ENCODE results near the gene KCNH4. TPM values are rescaled to one million over a fixed set of nuclear protein-coding genes. Genes with fewer than 3 reads are reported as not detected.

Gene KCNH4
- total RNA-seq, 1 experiment from 2014 or later, result 0.28 TPM

- Histone ChIP-seq H3K36me3 (ENCODE audit: insufficient read depth, low read length, poor library complexity, severe bottlenecking) (peaks cover 5% of the 10 kb centered on the region), H3K27ac (ENCODE audit: low read depth, low read length, poor library complexity, severe bottlenecking) (peak within 1 kb of the TSS; percentile 74), H3K9me3 (ENCODE audit: low read depth, low read length, poor library complexity, severe bottlenecking) (no peaks in the 10 kb centered on the region), H3K27me3 (replicated peaks; ENCODE audit: insufficient read depth, low read depth, low read length, poor library complexity) (no peaks in the 10 kb centered on the region), H3K4me1 (ENCODE audit: insufficient read depth, low read length, poor library complexity, severe bottlenecking) (no peaks in the 10 kb centered on the region), H3K4me3 (ENCODE audit: low read depth, low read length, poor library complexity, severe bottlenecking) (peak within 1 kb of the TSS; percentile 62)
- ChIA-PET CTCF (interaction anchor here (0.6 kb wide), 2 partner anchors 41 to 98 kb away, joined by 5 to 10 read pairs; no protein-coding TSS in a partner anchor), POLR2A (ENCODE audit: low non-redundant PET) (interaction anchor here (0.6 kb wide), 2 partner anchors 86 to 286 kb away, joined by 3 to 9 read pairs; no protein-coding TSS in a partner anchor)
- intact Hi-C loops (cut with micrococcal nuclease; ENCODE audit: unreplicated experiment), result no loop called here
- DNase-seq (ENCODE audit: low spot score), result peak; percentile 82
- TF ChIP-seq EZH2 (IDR thresholded peaks at IDR 0.05; ENCODE audit: borderline replicate concordance, low read depth, low read length, poor library complexity, severe bottlenecking), result no peak
- TF ChIP-seq CTCF (conservative IDR thresholded peaks at IDR 0.05; ENCODE audit: low read depth, low read length), result no peak
- no TSS peak for BruUV-seq (replicated peaks)
These were observed 59.9 kb downstream of the KCNH4 start, which contains the start of gene KAT2A for GRCh38 chr17:42120770-42121769. Gene KAT2A, minus strand, starts transcription at chr17:42121367. Its CDS starts 63 bp downstream, at chr17:42121304.

GRCh38 chr17:42120161-42120769, 60.7 kb downstream of the KCNH4 start:
- H3K36me3 ChIP-seq (ENCODE audit: insufficient read depth, low read length, poor library complexity, severe bottlenecking), result peaks cover 12% of the 10 kb centered on the region
- no peaks in the 10 kb centered on the region for H3K4me1 ChIP-seq (ENCODE audit: insufficient read depth, low read length, poor library complexity, severe bottlenecking)
- H3K27ac ChIP-seq (ENCODE audit: low read depth, low read length, poor library complexity, severe bottlenecking), result no peak overlapping the region
- no peak for DNase-seq (ENCODE audit: low spot score)
- peak overlapping the region; percentile 62 for H3K4me3 ChIP-seq (ENCODE audit: low read depth, low read length, poor library complexity, severe bottlenecking)
- POLR2A ChIA-PET (ENCODE audit: low non-redundant PET), result interaction anchor here (0.6 kb wide), 1 partner anchor 287 kb away, joined by 3 read pairs; no protein-coding TSS in a partner anchor
- H3K9me3 ChIP-seq (ENCODE audit: low read depth, low read length, poor library complexity, severe bottlenecking), result no peaks in the 10 kb centered on the region
- BruUV-seq (replicated peaks), result no TSS peak
- no peak for TF ChIP-seq EZH2 (IDR thresholded peaks at IDR 0.05; ENCODE audit: borderline replicate concordance, low read depth, low read length, poor library complexity, severe bottlenecking)
- TF ChIP-seq CTCF (conservative IDR thresholded peaks at IDR 0.05; ENCODE audit: low read depth, low read length), result no peak
- intact Hi-C loops (cut with micrococcal nuclease; ENCODE audit: unreplicated experiment), result no loop called here
- CTCF ChIA-PET, result no interaction called here
- H3K27me3 ChIP-seq (replicated peaks; ENCODE audit: insufficient read depth, low read depth, low read length, poor library complexity), result no peaks in the 10 kb centered on the region

GRCh38 chr17:42119301-42119700, 61.6 kb downstream of the KCNH4 start:
- BruUV-seq (replicated peaks), result no TSS peak
- peaks cover 12% of the 10 kb centered on the region for H3K36me3 ChIP-seq (ENCODE audit: insufficient read depth, low read length, poor library complexity, severe bottlenecking)
- no peak overlapping the region for H3K27ac ChIP-seq (ENCODE audit: low read depth, low read length, poor library complexity, severe bottlenecking)
- TF ChIP-seq CTCF (conservative IDR thresholded peaks at IDR 0.05; ENCODE audit: low read depth, low read length) (no peak), EZH2 (IDR thresholded peaks at IDR 0.05; ENCODE audit: borderline replicate concordance, low read depth, low read length, poor library complexity, severe bottlenecking) (no peak)
- intact Hi-C loops (cut with micrococcal nuclease; ENCODE audit: unreplicated experiment), result loop anchor here (5.0 kb wide), 1 partner anchor 152 kb away; the partner anchor contains the start of gene CNP
- no peaks in the 10 kb centered on the region for H3K4me1 ChIP-seq (ENCODE audit: insufficient read depth, low read length, poor library complexity, severe bottlenecking)
- no peaks in the 10 kb centered on the region for H3K9me3 ChIP-seq (ENCODE audit: low read depth, low read length, poor library complexity, severe bottlenecking)
- no peaks in the 10 kb centered on the region for H3K27me3 ChIP-seq (replicated peaks; ENCODE audit: insufficient read depth, low read depth, low read length, poor library complexity)
- DNase-seq (ENCODE audit: low spot score), result no peak
- H3K4me3 ChIP-seq (ENCODE audit: low read depth, low read length, poor library complexity, severe bottlenecking), result no peak overlapping the region
- POLR2A ChIA-PET (ENCODE audit: low non-redundant PET), result no interaction called here
- CTCF ChIA-PET, result no interaction called here
